IMR-90 (cell line): ENCODE results near the gene GSTA4. TPM values are rescaled to one million over a fixed set of nuclear protein-coding genes. Genes with fewer than 3 reads are reported as not detected.
A peak's percentile ranks its signal among the peaks of the same experiment; 100 is the strongest.

Experiments used
- ATAC-seq: fragments of 200-7000 bp; cut with Tn5 transposase; 2 replicates; pipeline ENCODE4 v1.9.1; 2020; ENCODE audit warnings: low read depth, mild to moderate bottlenecking, moderate library complexity
- BruUV-seq: library from RNA; stranded (reverse); fragments of 400-500 nt; replicated peaks from 2 replicates; lab custom pipeline; 2021; lab: Mats Ljungman, UMichigan
- CTCF ChIA-PET: fragments of 300-600 bp; formaldehyde crosslinking; extraction: SDS; loops from one replicate; lab custom pipeline; 2021; ENCODE audit warnings: antibody characterized with exemption; lab: Yijun Ruan, JAX
- POLR2A ChIA-PET: fragments of 300-600 bp; sonication (Branson Sonifier 250); formaldehyde crosslinking; loops from one replicate; lab custom pipeline; 2022; ENCODE audit warnings: antibody characterized with exemption; ENCODE audit not compliant: unreplicated experiment; lab: Charles Lee
- DNase-seq: peaks from one replicate; pipeline ENCODE4 v3.0.0; 2013
- H2AFZ ChIP-seq: replicated peaks from 2 replicates; pipeline ENCODE3; 2013; ENCODE audit warnings: low read length, mild to moderate bottlenecking; ENCODE audit not compliant: poor library complexity
- H2AK5ac ChIP-seq: 2 replicates; pipeline ENCODE4 v1.6.1; 2013; ENCODE audit warnings: low read depth, low read length, inconsistent platforms
- H2AK9ac ChIP-seq: replicated peaks from 2 replicates; pipeline ENCODE3; 2013; ENCODE audit warnings: mild to moderate bottlenecking, low read depth, low read length, moderate library complexity; ENCODE audit not compliant: poor library complexity
- H2BK120ac ChIP-seq: 2 replicates; pipeline ENCODE4 v1.6.1; 2013; ENCODE audit warnings: low read depth, low read length, inconsistent platforms
- H2BK15ac ChIP-seq: 3 replicates; pipeline ENCODE4 v1.6.1; 2013; ENCODE audit warnings: low read depth, low read length, inconsistent platforms
- H2BK20ac ChIP-seq: 2 replicates; pipeline ENCODE4 v1.6.1; 2013; ENCODE audit warnings: low read depth, mild to moderate bottlenecking, inconsistent platforms, low read length, moderate library complexity
- H2BK5ac ChIP-seq: 2 replicates; pipeline ENCODE4 v1.6.1; 2013; ENCODE audit warnings: mild to moderate bottlenecking, low read depth, low read length, inconsistent platforms; ENCODE audit not compliant: poor library complexity, severe bottlenecking
- H3K14ac ChIP-seq: replicated peaks from 2 replicates; pipeline ENCODE4 v1.6.1; 2013; ENCODE audit warnings: low read depth, low read length, inconsistent platforms
- H3K18ac ChIP-seq: 2 replicates; pipeline ENCODE4 v1.6.1; 2013; ENCODE audit warnings: low read depth, low read length, control low read depth
- H3K23ac ChIP-seq: 2 replicates; pipeline ENCODE4 v1.6.1; 2013; ENCODE audit warnings: low read depth, low read length, inconsistent platforms
- H3K27ac ChIP-seq: 2 replicates; pipeline ENCODE4 v1.5.1; 2013; ENCODE audit warnings: mild to moderate bottlenecking, control low read depth, low read length; ENCODE audit not compliant: insufficient read depth
- H3K27me3 ChIP-seq: 2 replicates; pipeline ENCODE4 v1.6.1; 2013; ENCODE audit warnings: low read length; ENCODE audit not compliant: control insufficient read depth, insufficient read depth
- H3K36me3 ChIP-seq: 2 replicates; pipeline ENCODE4 v1.6.1; 2013; ENCODE audit warnings: low read length, mixed read lengths; ENCODE audit not compliant: control insufficient read depth, insufficient read depth
- H3K4ac ChIP-seq: 2 replicates; pipeline ENCODE4 v1.6.1; 2013; ENCODE audit warnings: low read depth, low read length, inconsistent platforms
- H3K4me1 ChIP-seq: 2 replicates; pipeline ENCODE4 v1.6.1; 2013; ENCODE audit warnings: low read length, mixed read lengths; ENCODE audit not compliant: control insufficient read depth, insufficient read depth
- H3K4me2 ChIP-seq: 2 replicates; pipeline ENCODE4 v1.6.1; 2013; ENCODE audit warnings: low read depth, mild to moderate bottlenecking, control low read depth, low read length, moderate library complexity
- H3K4me3 ChIP-seq: 2 replicates; pipeline ENCODE4 v1.5.1; 2013; ENCODE audit warnings: low read depth, mild to moderate bottlenecking, control low read depth, low read length, moderate library complexity; ENCODE audit not compliant: insufficient read depth
- H3K56ac ChIP-seq: 2 replicates; pipeline ENCODE4 v1.6.1; 2013; ENCODE audit warnings: low read length, inconsistent platforms; ENCODE audit not compliant: insufficient read depth; ENCODE audit errors: extremely low read depth
- H3K79me1 ChIP-seq, 2 experiments: 2 replicates each; pipeline ENCODE4 v1.6.1; 2013; ENCODE audit warnings: low read length in 2 of 2, inconsistent platforms in 1 of 2, low read depth in 1 of 2
- H3K9ac ChIP-seq: 2 replicates; pipeline ENCODE4 v1.6.1; 2013; ENCODE audit warnings: low read depth, low read length, control low read depth
- H3K9me1 ChIP-seq: 2 replicates; pipeline ENCODE4 v1.6.1; 2013; ENCODE audit warnings: low read length, inconsistent platforms; ENCODE audit not compliant: insufficient read depth
- H3K9me3 ChIP-seq: 2 replicates; pipeline ENCODE4 v1.6.1; 2013; ENCODE audit warnings: low read length; ENCODE audit not compliant: control insufficient read depth, insufficient read depth
- H4K20me1 ChIP-seq: 2 replicates; pipeline ENCODE4 v1.6.1; 2013; ENCODE audit warnings: low read length, inconsistent platforms; ENCODE audit not compliant: insufficient read depth
- H4K5ac ChIP-seq: 2 replicates; pipeline ENCODE4 v1.6.1; 2013; ENCODE audit warnings: mild to moderate bottlenecking, low read depth, low read length, control low read depth
- H4K8ac ChIP-seq, 2 experiments: 2 replicates each; pipeline ENCODE4 v1.6.1; 2013; ENCODE audit warnings: low read depth in 2 of 2, low read length in 2 of 2, control low read depth in 1 of 2, inconsistent platforms in 1 of 2
- H4K91ac ChIP-seq: 2 replicates; pipeline ENCODE4 v1.6.1; 2013; ENCODE audit warnings: low read depth, low read length, inconsistent platforms; ENCODE audit not compliant: insufficient read depth
- FOS ChIP-seq: fragments of 150-350 bp; IDR thresholded peaks from 2 replicates; pipeline ENCODE4 v1.6.1; 2016; ENCODE audit warnings: low read depth, low read length
- MXI1 ChIP-seq: IDR thresholded peaks from 2 replicates; pipeline ENCODE4 v1.6.1; 2012; ENCODE audit warnings: low read depth, mild to moderate bottlenecking, low read length, moderate library complexity, borderline replicate concordance
- POLR2A ChIP-seq: IDR thresholded peaks from 2 replicates; pipeline ENCODE4 v1.6.1; 2012; ENCODE audit warnings: mild to moderate bottlenecking, low read depth, low read length
- RCOR1 ChIP-seq: IDR thresholded peaks from 2 replicates; pipeline ENCODE4 v1.6.1; 2012; ENCODE audit warnings: mild to moderate bottlenecking, low read length, improper control_type of control experiment; ENCODE audit not compliant: insufficient replicate concordance
- RFX5 ChIP-seq: IDR thresholded peaks from 2 replicates; pipeline ENCODE4 v1.8.0; 2012; ENCODE audit warnings: low read depth, mild to moderate bottlenecking, low read length, moderate library complexity
- WGBS, 2 experiments: methylation state at CpG; one replicate each; pipeline versions ENCODE4 v1.1.5 to v1.1.7; 2013; ENCODE audit warnings: missing lambda C conversion rate in 2 of 2; ENCODE audit not compliant: insufficient read length in 1 of 2; ENCODE audit errors: extremely low coverage in 2 of 2; 5-methylcytosine and 5-hydroxymethylcytosine counted together
- dilution Hi-C: fragments of 300-500 bp; cut with HindIII; formaldehyde crosslinking; loops from one replicate; pipeline ENCODE4 v1.14.3; 2018; ENCODE audit warnings: low sequenced_read_pairs; ENCODE audit not compliant: unreplicated experiment
- in situ Hi-C: fragments of 300-500 bp; cut with MboI; formaldehyde crosslinking; loops from 3 replicates; pipeline ENCODE4 v1.14.3; 2019; ENCODE audit warnings: low sequenced_read_pairs, inconsistent platforms, mixed read lengths
- intact Hi-C: fragments of 100-400 bp; cut with micrococcal nuclease; formaldehyde crosslinking; loops from 2 replicates; pipeline ENCODE4 v1.10.0; 2022
- polyA plus RNA-seq, 3 experiments: library from polyadenylated mRNA; depleted of rRNA; stranded (reverse); fragments of >200 nt; gene quantifications; 2 replicates each; pipeline ENCODE4 v1.2.3, GENCODE V29; 2012; ENCODE audit warnings: low replicate concordance in 1 of 3
- total RNA-seq: library from RNA; depleted of rRNA; stranded (reverse); fragments of >200 nt; gene quantifications from 2 replicates; pipeline ENCODE4 v1.2.3, GENCODE V29; 2012
- TF ChIP-seq, protein P1 (sequence below): conservative IDR thresholded peaks from 2 replicates; pipeline ENCODE4 v1.5.1; 2012; ENCODE audit warnings: mild to moderate bottlenecking, low read depth, low read length, improper control_type of control experiment

GSTA4 gene
- total and polyA plus RNA-seq, 2 of the 4 experiments (the other 2 are of a cell fraction), result 26.9 to 35.6 TPM

DNA sequence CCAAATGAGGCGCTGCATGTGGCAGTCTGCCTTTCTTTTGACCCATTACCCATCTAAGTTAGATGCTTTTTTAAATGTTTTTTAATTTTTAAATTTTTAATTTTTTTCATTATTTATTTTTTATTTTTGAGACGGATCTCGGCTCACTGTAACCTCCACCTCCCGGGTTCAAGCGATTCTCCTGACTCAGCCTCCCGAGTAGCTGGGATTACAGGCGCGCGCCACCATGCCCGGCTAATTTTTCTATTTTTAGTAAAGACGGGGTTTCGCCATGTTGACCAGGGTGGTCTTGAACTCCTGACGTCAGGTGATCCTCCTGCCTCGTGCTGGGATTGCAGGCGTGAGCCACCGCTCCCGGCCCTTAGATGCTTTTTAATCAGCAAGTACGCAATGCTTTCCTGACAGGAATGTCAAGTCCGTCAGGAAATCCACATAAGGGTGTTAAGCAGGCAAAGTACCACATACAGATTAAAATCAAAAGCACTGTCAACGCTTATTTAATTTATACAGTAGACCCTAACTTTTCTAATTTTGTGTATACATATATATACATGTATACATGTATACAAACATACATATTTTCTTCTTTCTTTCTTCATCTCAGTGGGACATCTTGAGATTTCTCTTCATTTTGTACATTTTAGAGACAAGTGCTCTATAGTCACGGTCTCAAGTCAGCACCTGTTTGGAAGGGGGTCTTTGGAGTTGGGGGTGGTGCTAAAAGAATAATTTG lies 995 bp upstream of the GSTA4 start:
- ATAC-seq, result no peak
- POLR2A ChIA-PET, result no interaction called here

More for the DNA sequence above, 995 bp upstream of the GSTA4 start:
- Histone ChIP-seq H4K91ac (no peak overlapping the region), H3K4ac (no peak overlapping the region), H2AK9ac (no peak overlapping the region), H3K27ac (no peak overlapping the region), H3K14ac (no peak overlapping the region), H2BK15ac (no peak overlapping the region), H2BK120ac (no peak overlapping the region), H3K9me3 (no peaks in the 10 kb centered on the region), H3K36me3 (no peaks in the 10 kb centered on the region), H3K27me3 (no peaks in the 10 kb centered on the region), H2BK20ac (no peak overlapping the region), H2AK5ac (no peak overlapping the region), H3K9ac (no peak overlapping the region), H2AFZ (no peak overlapping the region), H4K8ac (no peak overlapping the region), H3K18ac (no peak overlapping the region), H4K5ac (no peak overlapping the region), H3K4me2 (peak overlapping the region; percentile 14; the same call in 1 of the 2 replicates), H3K4me1 (peaks cover 3% of the 10 kb centered on the region; the same call in 1 of the 2 replicates), H3K23ac (no peak overlapping the region), H3K4me3 (peak overlapping the region; percentile 4; the same call in 1 of the 2 replicates), H3K79me1 (peaks cover 6 to 19% of the 10 kb centered on the region in 2 experiments; a peak in 2 of 4 replicates), H3K9me1 (no peaks in the 10 kb centered on the region), H2BK5ac (no peak overlapping the region), H3K56ac (no peak overlapping the region), H4K20me1 (no peaks in the 10 kb centered on the region)
- peak; percentile 91 for DNase-seq
- intact Hi-C loops (loop anchor here (1.0 to 5.0 kb wide), 7 partner anchors 37 to 585 kb away; no protein-coding TSS in a partner anchor), in situ Hi-C loops (no loop called here), dilution Hi-C loops (no loop called here)
- BruUV-seq, result no TSS peak
- WGBS, 2 experiments, result 0% methylated on average over 4 of the region's 21 CpGs; no CpG with 5 or more reads in 1 of the 2 experiments
- CTCF ChIA-PET, result interaction anchor here (0.6 to 1.3 kb wide), 9 partner anchors 11 to 88 kb away, joined by 3 to 6 read pairs (median 3); no protein-coding TSS in a partner anchor
- TF ChIP-seq FOS, result peak; percentile 14; the same call in 1 of the 2 replicates
- no peak for TF ChIP-seq POLR2A
- no peak for TF ChIP-seq MXI1
- TF ChIP-seq RFX5, result no peak
- no peak for TF ChIP-seq RCOR1
- TF ChIP-seq, protein P1, sequence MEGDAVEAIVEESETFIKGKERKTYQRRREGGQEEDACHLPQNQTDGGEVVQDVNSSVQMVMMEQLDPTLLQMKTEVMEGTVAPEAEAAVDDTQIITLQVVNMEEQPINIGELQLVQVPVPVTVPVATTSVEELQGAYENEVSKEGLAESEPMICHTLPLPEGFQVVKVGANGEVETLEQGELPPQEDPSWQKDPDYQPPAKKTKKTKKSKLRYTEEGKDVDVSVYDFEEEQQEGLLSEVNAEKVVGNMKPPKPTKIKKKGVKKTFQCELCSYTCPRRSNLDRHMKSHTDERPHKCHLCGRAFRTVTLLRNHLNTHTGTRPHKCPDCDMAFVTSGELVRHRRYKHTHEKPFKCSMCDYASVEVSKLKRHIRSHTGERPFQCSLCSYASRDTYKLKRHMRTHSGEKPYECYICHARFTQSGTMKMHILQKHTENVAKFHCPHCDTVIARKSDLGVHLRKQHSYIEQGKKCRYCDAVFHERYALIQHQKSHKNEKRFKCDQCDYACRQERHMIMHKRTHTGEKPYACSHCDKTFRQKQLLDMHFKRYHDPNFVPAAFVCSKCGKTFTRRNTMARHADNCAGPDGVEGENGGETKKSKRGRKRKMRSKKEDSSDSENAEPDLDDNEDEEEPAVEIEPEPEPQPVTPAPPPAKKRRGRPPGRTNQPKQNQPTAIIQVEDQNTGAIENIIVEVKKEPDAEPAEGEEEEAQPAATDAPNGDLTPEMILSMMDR, result no peak
